HFF-Myc (cell line): ENCODE results near the gene RAB36.

Source experiments
- DNase-seq: peaks from one replicate; pipeline ENCODE4 v3.0.0-alpha.2; 2011; ENCODE audit warnings: low read depth; ENCODE audit errors: extremely low read depth
- H3K4me3 ChIP-seq: replicated peaks from 2 replicates; pipeline ENCODE4 v1.5.1; 2011; ENCODE audit warnings: low read depth, mild to moderate bottlenecking, control low read depth, low read length
- CTCF ChIP-seq: IDR thresholded peaks from 2 replicates; pipeline ENCODE4 v1.5.1; 2012; ENCODE audit warnings: mild to moderate bottlenecking, low read depth, low read length, control low read depth; ENCODE audit errors: missing control alignments

RAB36 gene

GRCh38 chr22:23159291-23159630, 14.0 kb downstream of the RAB36 start:
- H3K4me3 ChIP-seq, result no peak overlapping the region
- DNase-seq, result no peak
- TF ChIP-seq CTCF, result no peak

- DNase-seq, result no peak
- no peak for TF ChIP-seq CTCF
- H3K4me3 ChIP-seq, result no peak overlapping the region
These were observed 15.8 kb downstream of the RAB36 start for GRCh38 chr22:23161029-23161428.

GRCh38 chr22:23161574-23161973, 16.3 kb downstream of the RAB36 start:
- no peak for DNase-seq
- no peak for TF ChIP-seq CTCF

GRCh38 chr22:23163665-23164064, 18.4 kb downstream of the RAB36 start:
- no peak for TF ChIP-seq CTCF
- no peak for DNase-seq
- H3K4me3 ChIP-seq, result no peak overlapping the region

More at GRCh38 chr22:23161574-23161973, 16.3 kb downstream of the RAB36 start:
- H3K4me3 ChIP-seq, result no peak overlapping the region

GRCh38 chr22:23164091-23164490, 18.8 kb downstream of the RAB36 start:
- H3K4me3 ChIP-seq, result no peak overlapping the region
- TF ChIP-seq CTCF, result no peak
- no peak for DNase-seq

- DNase-seq, result no peak
- H3K4me3 ChIP-seq, result no peak overlapping the region
- no peak for TF ChIP-seq CTCF
These were observed 21.0 kb downstream of the RAB36 start for GRCh38 chr22:23166042-23166831.

- DNase-seq, result no peak
- no peak for TF ChIP-seq CTCF
- H3K4me3 ChIP-seq, result no peak overlapping the region
These were observed 21.8 kb downstream of the RAB36 start for GRCh38 chr22:23166841-23167616.
